Measurements from ENCODE around the gene PRCC. TPM values are rescaled to one million over a fixed set of nuclear protein-coding genes. Genes with fewer than 3 reads are reported as not detected.
A peak's percentile ranks its signal among the peaks of the same experiment; 100 is the strongest.

The PRCC gene
- total and polyA plus RNA-seq, 2 of the 8 experiments (the other 6 are each of a cell fraction or from before 2014, with no cell fraction given) = 95.2 to 115 TPM

GRCh38 chr1:156838972-156839371 is 71.6 kb downstream of the PRCC start:
- 37% methylated on average over 7 of the region's 7 CpGs; no CpG with 5 or more reads in 1 of the 2 experiments for WGBS, 2 experiments (ENCODE audit: extremely low coverage in 1 of 2, insufficient coverage in 1 of 2, insufficient read length in 1 of 2, insufficient replicate concordance in 2 of 2, low coverage in 1 of 2, low lambda C conversion rate in 2 of 2, missing lambda C conversion rate in 1 of 2)
- Histone ChIP-seq H2BK12ac (ENCODE audit: low read depth, low read length) (no peak overlapping the region), H4K20me1 (replicated peaks in 1 of 2; ENCODE audit: control insufficient read depth in 1 of 2, insufficient read depth in 2 of 2, low read length in 2 of 2) (peaks cover 4 to 5% of the 10 kb centered on the region in 2 experiments), H3K23me2 (ENCODE audit: low read depth, low read length) (no peaks in the 10 kb centered on the region), H2BK15ac (ENCODE audit: low read length) (0 out of 2 replicates have a peak overlapping the region, but pooled peaks have one; percentile 96), H4K91ac (replicated peaks; ENCODE audit: insufficient read length, low read length) (no peak overlapping the region), H3K79me1 (ENCODE audit: low read depth, low read length) (no peaks in the 10 kb centered on the region), H3K18ac (ENCODE audit: extremely low read depth, low read length) (no peak overlapping the region), H3K27ac (ENCODE audit: low read depth, low read length) (no peak overlapping the region), H2AFZ (ENCODE audit: low read length) (no peak overlapping the region), H3K36me3 (ENCODE audit: control insufficient read depth in 2 of 4, insufficient read depth in 4 of 4, low read length in 3 of 4) (no peaks in the 10 kb centered on the region), H3K9me3 (ENCODE audit: insufficient read depth in 2 of 2, low read depth in 1 of 2, low read length in 1 of 2) (no peaks in the 10 kb centered on the region), H2BK20ac (ENCODE audit: low read length) (0 out of 2 replicates have a peak overlapping the region, but pooled peaks have one; percentile 67), H3K4me3 (ENCODE audit: extremely low read depth in 1 of 4, insufficient read depth in 2 of 4, low read depth in 3 of 4, low read length in 4 of 4) (no peak overlapping the region), H3K27me3 (replicated peaks in 1 of 4; ENCODE audit: control insufficient read depth in 3 of 4, extremely low read depth in 1 of 4, insufficient read depth in 3 of 4, low read length in 3 of 4) (peaks cover 9 to 23% (median 22%) of the 10 kb centered on the region in 4 experiments), H3K4ac (replicated peaks; ENCODE audit: insufficient read length, low read depth, low read length) (no peak overlapping the region), H3K56ac (replicated peaks; ENCODE audit: insufficient read length, low read depth, low read length) (no peak overlapping the region), H2AK5ac (ENCODE audit: low read depth, low read length) (no peak overlapping the region), H3K14ac (ENCODE audit: insufficient read length) (no peak overlapping the region), H3K23ac (ENCODE audit: insufficient read length) (no peak overlapping the region), H3K79me2 (ENCODE audit: control insufficient read depth in 1 of 2, insufficient read depth in 2 of 2, low read length in 2 of 2) (no peaks in the 10 kb centered on the region), H2BK5ac (ENCODE audit: low read depth, low read length) (no peak overlapping the region), H4K8ac (ENCODE audit: extremely low read depth, insufficient read depth, low read length) (no peak overlapping the region), H2BK120ac (replicated peaks; ENCODE audit: low read depth, low read length) (no peak overlapping the region), H3K4me2 (ENCODE audit: insufficient read depth in 1 of 2, low read depth in 2 of 2, low read length in 2 of 2) (no peak overlapping the region), H3K4me1 (replicated peaks in 1 of 4; ENCODE audit: control insufficient read depth in 3 of 4, insufficient read depth in 4 of 4, low read length in 3 of 4) (peaks cover 0 to 2% (median 2%) of the 10 kb centered on the region in 4 experiments; a peak in 3 of 7 replicates), H4K5ac (ENCODE audit: insufficient read length, low read depth, low read length) (no peak overlapping the region), H3K9ac (replicated peaks in 1 of 4; ENCODE audit: extremely low read depth in 1 of 4, low read depth in 3 of 4, low read length in 3 of 4) (no peak overlapping the region)
- CTCF ChIA-PET (ENCODE audit: partially characterized antibody) = interaction anchor here (0.7 to 22.0 kb wide), 41 partner anchors 13 to 230 kb away, joined by 3 to 556 read pairs (median 5); partner anchors contain the start of genes INSRR, ISG20L2, LRRC71 and METTL25B
- POLR2A ChIA-PET (ENCODE audit: partially characterized antibody) = interaction anchor here (0.9 to 1.3 kb wide), 7 partner anchors 9 to 88 kb away, joined by 3 to 5 read pairs (median 4); partner anchors contain the start of genes HDGF and NTRK1
- DNase-seq (ENCODE audit: low read depth in 1 of 2, low spot score in 2 of 2) = peak in 1 of 2 experiments; percentile 86
- FAIRE-seq = peak; percentile 48
- no peak for TF ChIP-seq SIN3A (conservative IDR thresholded peaks at IDR 0.05 in 1 of 2, IDR thresholded peaks at IDR 0.05 in 1 of 2; ENCODE audit: low read depth in 1 of 2, low read length in 2 of 2)
- TF ChIP-seq SAP30 (IDR thresholded peaks at IDR 0.05; ENCODE audit: insufficient read depth, insufficient replicate concordance, low read length) = no peak
- no peak for TF ChIP-seq BCL11A (IDR thresholded peaks at IDR 0.05; ENCODE audit: low read depth in 2 of 2, low read length in 2 of 2)
- TF ChIP-seq SUZ12 (IDR thresholded peaks at IDR 0.05; ENCODE audit: low read length) = no peak
- TF ChIP-seq, protein P1, sequence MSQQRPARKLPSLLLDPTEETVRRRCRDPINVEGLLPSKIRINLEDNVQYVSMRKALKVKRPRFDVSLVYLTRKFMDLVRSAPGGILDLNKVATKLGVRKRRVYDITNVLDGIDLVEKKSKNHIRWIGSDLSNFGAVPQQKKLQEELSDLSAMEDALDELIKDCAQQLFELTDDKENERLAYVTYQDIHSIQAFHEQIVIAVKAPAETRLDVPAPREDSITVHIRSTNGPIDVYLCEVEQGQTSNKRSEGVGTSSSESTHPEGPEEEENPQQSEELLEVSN (IDR thresholded peaks at IDR 0.05) = no peak
- TF ChIP-seq KDM4A (IDR thresholded peaks at IDR 0.05; ENCODE audit: low read depth, low read length, severe bottlenecking) = no peak
